Esophagus muscularis mucosa (tissue), 4 donors: ENCODE results near the gene TBX18. TPM values are rescaled to one million over a fixed set of nuclear protein-coding genes. Genes with fewer than 3 reads are reported as not detected.

Experiments used
- DNase-seq: peaks from one replicate; pipeline ENCODE4 v3.0.0-alpha.2; 2017; ENCODE audit errors: extremely low spot score
- H3K27ac ChIP-seq, 4 donors: fragments of 200-600 bp; sonication (generic); replicated peaks in 1 of 4; 1 replicate in 3 of 4; 2 replicates in 1 of 4; pipeline ENCODE4 v1.5.1; 2016 to 2019; ENCODE audit warnings: mild to moderate bottlenecking in 1 of 4
- H3K27me3 ChIP-seq, 4 donors: fragments of 200-600 bp; sonication (generic); one replicate each; pipeline versions ENCODE4 v1.5.1 to v1.6.0; 2016 to 2019
- H3K36me3 ChIP-seq, 4 donors: fragments of 200-600 bp; sonication (generic); one replicate each; pipeline ENCODE4 v1.5.1; 2016 to 2019
- H3K4me1 ChIP-seq, 4 donors: fragments of 200-600 bp; sonication (generic); one replicate each; pipeline ENCODE4 v1.5.1; 2016 to 2019
- H3K4me3 ChIP-seq, 4 donors: fragments of 200-600 bp; sonication (generic); 1 replicate in 2 of 4; 2 replicates in 2 of 4; pipeline ENCODE4 v1.5.1; 2016 to 2019; ENCODE audit warnings: mild to moderate bottlenecking in 4 of 4, moderate library complexity in 1 of 4
- H3K9me3 ChIP-seq, 4 donors: fragments of 200-600 bp; sonication (generic); 1 replicate in 3 of 4; 2 replicates in 1 of 4; pipeline ENCODE4 v1.5.1; 2016 to 2019
- CTCF ChIP-seq, 3 experiments: fragments of 200-600 bp in 2 of 3; fragments of 450-650 bp in 1 of 3; sonication (generic) in 2 of 3; IDR thresholded peaks; one replicate each; pipeline ENCODE4 v1.5.1; 2017 to 2019; ENCODE audit warnings: antibody characterized with exemption in 3 of 3, mild to moderate bottlenecking in 2 of 3, moderate library complexity in 1 of 3
- EP300 ChIP-seq: sonication (generic); formaldehyde crosslinking; IDR thresholded peaks from one replicate; pipeline ENCODE4 v1.6.1; 2017; ENCODE audit warnings: antibody characterized with exemption
- POLR2A ChIP-seq: fragments of 450-650 bp; IDR thresholded peaks from one replicate; pipeline ENCODE4 v1.6.1; 2017; ENCODE audit warnings: antibody characterized with exemption, moderate library complexity, mild to moderate bottlenecking, low read depth
- POLR2AphosphoS5 ChIP-seq, 2 donors: sonication (generic); formaldehyde crosslinking; IDR thresholded peaks; one replicate each; pipeline ENCODE4 v1.6.1; 2017; ENCODE audit warnings: antibody characterized with exemption in 2 of 2
- WGBS: methylation state at CpG from one replicate; pipeline ENCODE4 v1.1.5; 2018; 5-methylcytosine and 5-hydroxymethylcytosine counted together
- intact Hi-C: fragments of 100-400 bp; cut with DNase I; formaldehyde crosslinking; loops from one replicate; pipeline ENCODE4 v1.15.1; 2023
- total RNA-seq, 4 donors: library from RNA; depleted of rRNA; stranded (reverse); fragments of >200 nt; gene quantifications; one replicate each; pipeline versions ENCODE4 v1.1.0 to v1.2.1, GENCODE V29; 2016

TBX18 gene
- total RNA-seq, 4 donors from 2014 or later: 8.7 to 17.4 (median 11.2) TPM

GRCh38 chr6:84770521-84770920 is 6.1 kb upstream of the TBX18 start:
- WGBS: 37% methylated on average over 5 of the region's 5 CpGs
- intact Hi-C loops: no loop called here
- no peak overlapping the region for H3K4me3 ChIP-seq
- no peaks in the 10 kb centered on the region for H3K9me3 ChIP-seq
- peaks cover 12 to 100% (median 93%) of the 10 kb centered on the region in 4 donors for H3K27me3 ChIP-seq
- H3K36me3 ChIP-seq: no peaks in the 10 kb centered on the region
- no peak for DNase-seq
- no peak overlapping the region for H3K27ac ChIP-seq
- peaks cover 9 to 25% (median 21%) of the 10 kb centered on the region in 4 donors for H3K4me1 ChIP-seq
- TF ChIP-seq EP300 (no peak), POLR2A (no peak)

GRCh38 chr6:84769306-84769705 is 4.9 kb upstream of the TBX18 start:
- H3K4me1 ChIP-seq: peaks cover 4 to 26% (median 22%) of the 10 kb centered on the region in 4 donors
- H3K4me3 ChIP-seq: no peak overlapping the region
- intact Hi-C loops: no loop called here
- 25% methylated on average over 3 of the region's 5 CpGs for WGBS
- no peaks in the 10 kb centered on the region for H3K9me3 ChIP-seq
- DNase-seq: no peak
- TF ChIP-seq POLR2AphosphoS5 (IDR thresholded peaks at IDR 0.05) (no peak), EP300 (no peak), POLR2A (no peak), CTCF (IDR thresholded peaks at IDR 0.05) (no peak)
- no peaks in the 10 kb centered on the region for H3K36me3 ChIP-seq
- peaks cover 4 to 100% (median 86%) of the 10 kb centered on the region in 4 donors for H3K27me3 ChIP-seq
- H3K27ac ChIP-seq: no peak overlapping the region

GRCh38 chr6:84768442-84769174 is 4.2 kb upstream of the TBX18 start:
- intact Hi-C loops: no loop called here
- Histone ChIP-seq H3K36me3 (no peaks in the 10 kb centered on the region), H3K27ac (no peak overlapping the region), H3K4me3 (no peak overlapping the region), H3K27me3 (peaks cover 4 to 100% (median 81%) of the 10 kb centered on the region in 4 donors), H3K9me3 (no peaks in the 10 kb centered on the region), H3K4me1 (peaks cover 8 to 26% (median 22%) of the 10 kb centered on the region in 4 donors)
- TF ChIP-seq CTCF (IDR thresholded peaks at IDR 0.05): no peak
- no peak for TF ChIP-seq POLR2AphosphoS5 (IDR thresholded peaks at IDR 0.05)
- TF ChIP-seq POLR2A: no peak
- TF ChIP-seq EP300: no peak
- WGBS: 12% methylated on average over 31 of the region's 31 CpGs
- DNase-seq: no peak

GRCh38 chr6:84767526-84768201 is 3.3 kb upstream of the TBX18 start:
- no peaks in the 10 kb centered on the region for H3K9me3 ChIP-seq
- peaks cover 11 to 27% (median 25%) of the 10 kb centered on the region in 4 donors for H3K4me1 ChIP-seq
- 45% methylated on average over 14 of the region's 14 CpGs for WGBS
- no peaks in the 10 kb centered on the region for H3K36me3 ChIP-seq
- no peak for DNase-seq
- peaks cover 4 to 100% (median 76%) of the 10 kb centered on the region in 4 donors for H3K27me3 ChIP-seq
- no peak overlapping the region for H3K4me3 ChIP-seq
- H3K27ac ChIP-seq: no peak overlapping the region
- no peak for TF ChIP-seq EP300
- no peak for TF ChIP-seq CTCF (IDR thresholded peaks at IDR 0.05)
- no peak for TF ChIP-seq POLR2AphosphoS5 (IDR thresholded peaks at IDR 0.05)
- TF ChIP-seq POLR2A: no peak
- intact Hi-C loops: no loop called here

- Histone ChIP-seq H3K4me3 (no peak overlapping the region), H3K9me3 (no peaks in the 10 kb centered on the region), H3K36me3 (no peaks in the 10 kb centered on the region), H3K4me1 (peaks cover 11 to 32% (median 29%) of the 10 kb centered on the region in 4 donors), H3K27me3 (peaks cover 4 to 100% (median 72%) of the 10 kb centered on the region in 4 donors), H3K27ac (no peak overlapping the region)
- DNase-seq: no peak
- WGBS: 57% methylated on average over 35 of the region's 38 CpGs
- intact Hi-C loops: no loop called here
- TF ChIP-seq EP300 (no peak), POLR2A (no peak), POLR2AphosphoS5 (IDR thresholded peaks at IDR 0.05) (no peak), CTCF (IDR thresholded peaks at IDR 0.05) (no peak)
Measured at GRCh38 chr6:84766799-84767525, 2.6 kb upstream of the TBX18 start.
